AG04450 (cell line): ENCODE measurements around the gene CEP20. TPM values are rescaled to one million over a fixed set of nuclear protein-coding genes. Genes with fewer than 3 reads are reported as not detected.

Source experiments
- CTCF ChIA-PET: fragments of 300-600, 350-600 bp; formaldehyde crosslinking; extraction: SDS; loops from one replicate; lab custom pipeline; 2022; ENCODE audit warnings: antibody characterized with exemption, inconsistent platforms; lab: Charles Lee
- POLR2A ChIA-PET: fragments of 350-600 bp; formaldehyde crosslinking; extraction: SDS; loops from one replicate; lab custom pipeline; 2021; ENCODE audit warnings: antibody characterized with exemption, inconsistent platforms; lab: Yijun Ruan, JAX
- DNase-seq: peaks from one replicate; pipeline ENCODE4 v3.0.0-alpha.2; 2011; ENCODE audit warnings: low read depth, low spot score
- H3K27ac ChIP-seq: one replicate; pipeline ENCODE4 v1.5.1; 2012; ENCODE audit warnings: low read depth, low read length, control low read depth
- H3K27me3 ChIP-seq: one replicate; pipeline ENCODE4 v1.6.0; 2012; ENCODE audit warnings: low read length; ENCODE audit not compliant: control insufficient read depth, insufficient read depth
- H3K4me3 ChIP-seq: 2 replicates; pipeline ENCODE4 v1.5.1; 2011; ENCODE audit warnings: mild to moderate bottlenecking, low read depth, low read length, control low read depth
- H3K9me3 ChIP-seq: 2 replicates; pipeline ENCODE4 v1.5.1; 2012; ENCODE audit warnings: low read length; ENCODE audit not compliant: control insufficient read depth, insufficient read depth
- polyA plus RNA-seq: library from polyadenylated mRNA; depleted of rRNA; stranded (reverse); fragments of >200 nt; gene quantifications from 2 replicates; pipeline ENCODE4 v1.2.3, GENCODE V29; 2011
- TF ChIP-seq, protein P1 (sequence below): IDR thresholded peaks from 2 replicates; pipeline ENCODE4 v1.5.1; 2011; ENCODE audit warnings: low read depth, low read length, control low read depth, inconsistent platforms

The CEP20 gene
- polyA plus RNA-seq, 1 experiment = 49.3 TPM

GRCh38 chr16:15880434-15881308, 7.7 kb downstream of the CEP20 start:
- H3K27ac ChIP-seq = peak overlapping the region; percentile 39
- no peak overlapping the region for H3K4me3 ChIP-seq
- H3K27me3 ChIP-seq = no peaks in the 10 kb centered on the region
- CTCF ChIA-PET = interaction anchor here (1.7 kb wide), 1 partner anchor 8 kb away, joined by 4 read pairs; the partner anchor contains the start of gene CEP20
- H3K9me3 ChIP-seq = no peaks in the 10 kb centered on the region
- TF ChIP-seq, protein P1, sequence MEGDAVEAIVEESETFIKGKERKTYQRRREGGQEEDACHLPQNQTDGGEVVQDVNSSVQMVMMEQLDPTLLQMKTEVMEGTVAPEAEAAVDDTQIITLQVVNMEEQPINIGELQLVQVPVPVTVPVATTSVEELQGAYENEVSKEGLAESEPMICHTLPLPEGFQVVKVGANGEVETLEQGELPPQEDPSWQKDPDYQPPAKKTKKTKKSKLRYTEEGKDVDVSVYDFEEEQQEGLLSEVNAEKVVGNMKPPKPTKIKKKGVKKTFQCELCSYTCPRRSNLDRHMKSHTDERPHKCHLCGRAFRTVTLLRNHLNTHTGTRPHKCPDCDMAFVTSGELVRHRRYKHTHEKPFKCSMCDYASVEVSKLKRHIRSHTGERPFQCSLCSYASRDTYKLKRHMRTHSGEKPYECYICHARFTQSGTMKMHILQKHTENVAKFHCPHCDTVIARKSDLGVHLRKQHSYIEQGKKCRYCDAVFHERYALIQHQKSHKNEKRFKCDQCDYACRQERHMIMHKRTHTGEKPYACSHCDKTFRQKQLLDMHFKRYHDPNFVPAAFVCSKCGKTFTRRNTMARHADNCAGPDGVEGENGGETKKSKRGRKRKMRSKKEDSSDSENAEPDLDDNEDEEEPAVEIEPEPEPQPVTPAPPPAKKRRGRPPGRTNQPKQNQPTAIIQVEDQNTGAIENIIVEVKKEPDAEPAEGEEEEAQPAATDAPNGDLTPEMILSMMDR = no peak
- POLR2A ChIA-PET = no interaction called here
- no peak for DNase-seq

- H3K27ac ChIP-seq = peak overlapping the region; percentile 97
- CTCF ChIA-PET = interaction anchor here (1.7 kb wide), 1 partner anchor 9 kb away, joined by 4 read pairs; the partner anchor contains the start of gene CEP20
These were observed 9.1 kb downstream of the CEP20 start for GRCh38 chr16:15879255-15879811.

GRCh38 chr16:15876503-15876902, 11.9 kb downstream of the CEP20 start:
- no peak overlapping the region for H3K27ac ChIP-seq
- ChIA-PET CTCF (interaction anchor here (0.6 kb wide), 1 partner anchor 130 kb away, joined by 3 read pairs; no protein-coding TSS in a partner anchor), POLR2A (interaction anchor here (0.7 kb wide), 1 partner anchor 122 kb away, joined by 3 read pairs; no protein-coding TSS in a partner anchor)
- H3K9me3 ChIP-seq = no peaks in the 10 kb centered on the region
- H3K27me3 ChIP-seq = no peaks in the 10 kb centered on the region
- TF ChIP-seq, protein P1 = no peak
- no peak overlapping the region for H3K4me3 ChIP-seq
- DNase-seq = no peak

More at GRCh38 chr16:15879255-15879811, 9.1 kb downstream of the CEP20 start:
- peak; percentile 78 for DNase-seq
- Histone ChIP-seq H3K27me3 (no peaks in the 10 kb centered on the region), H3K9me3 (no peaks in the 10 kb centered on the region), H3K4me3 (no peak overlapping the region)
- TF ChIP-seq, protein P1 = no peak
- POLR2A ChIA-PET = interaction anchor here (0.8 to 1.3 kb wide), 3 partner anchors 9 to 88 kb away, joined by 3 to 4 read pairs (median 4); partner anchors contain the start of gene CEP20

DNA sequence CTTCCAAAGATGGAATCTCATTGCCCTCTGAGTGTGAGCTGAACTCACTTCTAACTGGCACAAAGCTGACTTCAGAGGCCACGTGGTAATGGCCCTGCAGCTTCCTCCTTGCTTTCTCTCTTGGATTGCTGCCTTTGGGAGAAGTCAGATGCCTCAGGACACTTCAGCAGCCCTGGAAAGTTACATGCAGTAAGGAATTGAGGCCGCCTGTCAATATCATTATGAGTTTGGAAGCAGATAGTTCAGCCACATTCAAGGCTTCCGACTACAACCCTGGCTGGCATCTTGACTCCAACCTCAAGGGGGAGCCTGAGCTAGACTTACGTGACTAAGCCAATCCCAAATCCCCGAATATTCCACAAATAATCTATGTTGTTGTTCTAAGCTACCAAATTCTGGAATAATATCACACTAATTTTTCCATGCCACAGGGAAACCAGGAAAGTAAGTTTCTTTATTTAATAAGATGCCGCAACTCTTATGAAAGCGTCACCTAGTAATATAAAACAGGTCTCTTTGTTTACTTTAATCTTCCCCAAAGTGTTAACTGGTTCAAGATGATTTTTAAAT, 13.6 kb downstream of the CEP20 start:
- H3K27ac ChIP-seq = no peak overlapping the region
- TF ChIP-seq, protein P1 = peak; percentile 87
- no peaks in the 10 kb centered on the region for H3K9me3 ChIP-seq
- no peak overlapping the region for H3K4me3 ChIP-seq
- ChIA-PET POLR2A (interaction anchor here (0.8 to 1.7 kb wide), 3 partner anchors 9 to 147 kb away, joined by 3 to 8 read pairs (median 5); partner anchors contain the start of gene CEP20), CTCF (interaction anchor here (0.5 to 3.0 kb wide), 48 partner anchors 9 to 321 kb away, joined by 3 to 35 read pairs (median 5); partner anchors contain the start of gene CEP20)
- H3K27me3 ChIP-seq = no peaks in the 10 kb centered on the region
- DNase-seq = peak; percentile 52
